H1 (cell line): ENCODE data around the gene COX19. TPM values are rescaled to one million over a fixed set of nuclear protein-coding genes. Genes with fewer than 3 reads are reported as not detected.

Experiments used
- CTCF ChIA-PET: fragments of 300-600 bp; sonication (Branson Sonifier 250); formaldehyde crosslinking; loops from one replicate; lab custom pipeline; 2021; ENCODE audit not compliant: partially characterized antibody; lab: Charles Lee
- POLR2A ChIA-PET: fragments of 300-600 bp; sonication (Branson Sonifier 250); formaldehyde crosslinking; loops from one replicate; lab custom pipeline; 2021; ENCODE audit warnings: inconsistent platforms; ENCODE audit not compliant: partially characterized antibody; lab: Charles Lee
- DNase-seq, 2 experiments: peaks; one replicate each; pipeline versions ENCODE4 v3.0.0 to v3.0.0-alpha.2; 2010 to 2022; ENCODE audit warnings: low spot score in 2 of 2, low read depth in 1 of 2, mixed read lengths in 1 of 2
- FAIRE-seq: peaks from 2 replicates; lab custom pipeline; 2011; peaks lifted over from hg19 to GRCh38; lab: Jason Lieb, UNC
- H2AFZ ChIP-seq: 2 replicates; pipeline ENCODE4 v1.8.1; 2012; ENCODE audit warnings: low read length, inconsistent platforms
- H2AK5ac ChIP-seq: 2 replicates; pipeline ENCODE4 v1.6.1; 2013; ENCODE audit warnings: low read depth, low read length
- H2BK120ac ChIP-seq: replicated peaks from 2 replicates; pipeline ENCODE3; 2013; ENCODE audit warnings: low read depth, low read length, inconsistent platforms
- H2BK12ac ChIP-seq: 2 replicates; pipeline ENCODE4 v1.6.1; 2013; ENCODE audit warnings: low read depth, low read length
- H2BK15ac ChIP-seq: 2 replicates; pipeline ENCODE4 v1.6.1; 2013; ENCODE audit warnings: low read length
- H2BK20ac ChIP-seq: 2 replicates; pipeline ENCODE4 v1.6.1; 2013; ENCODE audit warnings: low read length
- H2BK5ac ChIP-seq: 2 replicates; pipeline ENCODE4 v1.6.1; 2013; ENCODE audit warnings: low read depth, low read length
- H3K14ac ChIP-seq: 2 replicates; pipeline ENCODE4 v1.6.1; 2013; ENCODE audit warnings: inconsistent platforms; ENCODE audit not compliant: insufficient read length
- H3K18ac ChIP-seq: 2 replicates; pipeline ENCODE4 v1.6.1; 2013; ENCODE audit warnings: low read length; ENCODE audit errors: extremely low read depth
- H3K23ac ChIP-seq: 2 replicates; pipeline ENCODE4 v1.6.1; 2013; ENCODE audit warnings: inconsistent platforms; ENCODE audit not compliant: insufficient read length
- H3K23me2 ChIP-seq: 2 replicates; pipeline ENCODE4 v1.6.1; 2013; ENCODE audit warnings: low read depth, low read length
- H3K27ac ChIP-seq: 2 replicates; pipeline ENCODE4 v1.6.1; 2011; ENCODE audit warnings: low read depth, low read length, inconsistent platforms
- H3K27me3 ChIP-seq, 4 experiments: replicated peaks in 1 of 4; 1 replicate in 1 of 4; 2 replicates in 3 of 4; pipeline versions ENCODE4 v1.6.1 to v1.8.1; 2011 to 2013; ENCODE audit warnings: low read length in 3 of 4, mild to moderate bottlenecking in 3 of 4, inconsistent platforms in 2 of 4, mixed read lengths in 2 of 4, moderate library complexity in 1 of 4; ENCODE audit not compliant: control insufficient read depth in 3 of 4, insufficient read depth in 3 of 4; ENCODE audit errors: extremely low read depth in 1 of 4
- H3K36me3 ChIP-seq, 4 experiments: 2 replicates each; pipeline versions ENCODE4 v1.6.1 to v1.8.1; 2011 to 2013; ENCODE audit warnings: mild to moderate bottlenecking in 4 of 4, low read length in 3 of 4, moderate library complexity in 2 of 4, control low read depth in 1 of 4, inconsistent platforms in 1 of 4; ENCODE audit not compliant: insufficient read depth in 4 of 4, control insufficient read depth in 2 of 4
- H3K4ac ChIP-seq: replicated peaks from 2 replicates; pipeline ENCODE3; 2013; ENCODE audit warnings: low read length, low read depth, mixed read lengths, inconsistent platforms; ENCODE audit not compliant: insufficient read length
- H3K4me1 ChIP-seq, 4 experiments: replicated peaks in 1 of 4; 1 replicate in 1 of 4; 2 replicates in 3 of 4; pipeline versions ENCODE4 v1.6.1 to v1.8.1; 2011 to 2013; ENCODE audit warnings: low read length in 3 of 4, inconsistent platforms in 2 of 4, mixed read lengths in 1 of 4; ENCODE audit not compliant: insufficient read depth in 4 of 4, control insufficient read depth in 3 of 4
- H3K4me2 ChIP-seq, 2 experiments: 2 replicates each; pipeline versions ENCODE4 v1.6.1 to v1.8.1; 2011 to 2013; ENCODE audit warnings: low read depth in 2 of 2, low read length in 2 of 2, control low read depth in 1 of 2, inconsistent platforms in 1 of 2, mild to moderate bottlenecking in 1 of 2; ENCODE audit not compliant: insufficient read depth in 1 of 2
- H3K4me3 ChIP-seq, 4 experiments: fragments of 200-600, 300-600 bp in 1 of 4; sonication (generic), shearing (Covaris generic), sonication (Bioruptor Twin) in 1 of 4; 2 replicates each; pipeline versions ENCODE4 v1.5.1 to v1.8.1; 2011 to 2016; ENCODE audit warnings: low read length in 4 of 4, low read depth in 3 of 4, control low read depth in 2 of 4, inconsistent platforms in 2 of 4, mild to moderate bottlenecking in 2 of 4, mixed read lengths in 1 of 4, moderate library complexity in 1 of 4; ENCODE audit not compliant: insufficient read depth in 2 of 4; ENCODE audit errors: extremely low read depth in 1 of 4
- H3K56ac ChIP-seq: replicated peaks from 2 replicates; pipeline ENCODE3; 2013; ENCODE audit warnings: low read depth, mild to moderate bottlenecking, mixed read lengths, low read length, inconsistent platforms; ENCODE audit not compliant: insufficient read length
- H3K79me1 ChIP-seq: 2 replicates; pipeline ENCODE4 v1.6.1; 2013; ENCODE audit warnings: low read depth, low read length, control low read depth
- H3K79me2 ChIP-seq, 2 experiments: 2 replicates each; pipeline versions ENCODE4 v1.6.1 to v1.8.1; 2012 to 2013; ENCODE audit warnings: low read length in 2 of 2, mild to moderate bottlenecking in 2 of 2, inconsistent platforms in 1 of 2; ENCODE audit not compliant: insufficient read depth in 2 of 2, control insufficient read depth in 1 of 2
- H3K9ac ChIP-seq, 4 experiments: replicated peaks in 1 of 4; 1 replicate in 1 of 4; 2 replicates in 3 of 4; pipeline versions ENCODE4 v1.6.1 to v1.8.1; 2011 to 2013; ENCODE audit warnings: low read depth in 3 of 4, low read length in 3 of 4, control low read depth in 2 of 4, mild to moderate bottlenecking in 2 of 4, moderate library complexity in 2 of 4, inconsistent platforms in 1 of 4; ENCODE audit errors: extremely low read depth in 1 of 4
- H3K9me3 ChIP-seq, 2 experiments: 2 replicates each; pipeline versions ENCODE4 v1.6.1 to v1.8.1; 2012 to 2013; ENCODE audit warnings: mild to moderate bottlenecking in 2 of 2, moderate library complexity in 2 of 2, control low read depth in 1 of 2, inconsistent platforms in 1 of 2, low read depth in 1 of 2, low read length in 1 of 2, mixed read lengths in 1 of 2; ENCODE audit not compliant: insufficient read depth in 2 of 2
- H4K20me1 ChIP-seq, 2 experiments: replicated peaks in 1 of 2; 2 replicates each; pipeline versions ENCODE3 to v1.8.1; 2011 to 2013; ENCODE audit warnings: inconsistent platforms in 2 of 2, low read length in 2 of 2, mild to moderate bottlenecking in 1 of 2; ENCODE audit not compliant: insufficient read depth in 2 of 2, control insufficient read depth in 1 of 2
- H4K5ac ChIP-seq: 2 replicates; pipeline ENCODE4 v1.6.1; 2013; ENCODE audit warnings: low read length, low read depth, mixed read lengths, inconsistent platforms; ENCODE audit not compliant: insufficient read length
- H4K8ac ChIP-seq: 2 replicates; pipeline ENCODE4 v1.8.0; 2013; ENCODE audit warnings: mild to moderate bottlenecking, moderate library complexity, low read length, inconsistent platforms; ENCODE audit not compliant: insufficient read depth; ENCODE audit errors: extremely low read depth
- H4K91ac ChIP-seq: replicated peaks from 2 replicates; pipeline ENCODE3; 2013; ENCODE audit warnings: low read length, mixed read lengths, inconsistent platforms; ENCODE audit not compliant: insufficient read length
- EP300 ChIP-seq, 2 experiments: IDR thresholded peaks; 1 replicate in 1 of 2; 2 replicates in 1 of 2; pipeline ENCODE4 v1.6.1; 2011 to 2012; ENCODE audit warnings: low read depth in 2 of 2, low read length in 2 of 2, mild to moderate bottlenecking in 2 of 2, borderline replicate concordance in 1 of 2, inconsistent platforms in 1 of 2, moderate library complexity in 1 of 2
- FOSL1 ChIP-seq: IDR thresholded peaks from 2 replicates; pipeline ENCODE4 v1.6.1; 2011; ENCODE audit warnings: mild to moderate bottlenecking, low read depth, low read length, moderate library complexity; ENCODE audit not compliant: insufficient read depth
- POLR2A ChIP-seq, 2 experiments: IDR thresholded peaks; 1 replicate in 1 of 2; 2 replicates in 1 of 2; pipeline ENCODE4 v1.6.1; 2011; ENCODE audit warnings: low read depth in 2 of 2, low read length in 2 of 2, mild to moderate bottlenecking in 2 of 2; ENCODE audit errors: control extremely low read depth in 1 of 2
- POU5F1 ChIP-seq: IDR thresholded peaks from 2 replicates; pipeline ENCODE4 v1.6.1; 2011; ENCODE audit warnings: low read depth, mild to moderate bottlenecking, low read length, moderate library complexity
- RBBP5 ChIP-seq: IDR thresholded peaks from 2 replicates; pipeline ENCODE4 v1.7.1; 2012; ENCODE audit warnings: low read depth, mild to moderate bottlenecking, inconsistent platforms, low read length, moderate library complexity, borderline replicate concordance
- SIRT6 ChIP-seq: IDR thresholded peaks from one replicate; pipeline ENCODE4 v1.7.1; 2012; ENCODE audit warnings: low read length, inconsistent platforms
- USF2 ChIP-seq: IDR thresholded peaks from 2 replicates; pipeline ENCODE4 v1.6.1; 2011; ENCODE audit warnings: low read length, improper control_type of control experiment
- YY1 ChIP-seq: IDR thresholded peaks from 2 replicates; pipeline ENCODE4 v1.6.1; 2011; ENCODE audit warnings: low read depth, mild to moderate bottlenecking, low read length
- WGBS, 2 experiments: shearing (Covaris generic) in 1 of 2; methylation state at CpG; one replicate each; pipeline versions ENCODE4 v1.1.6 to v1.1.7; 2013 to 2015; ENCODE audit warnings: low lambda C conversion rate in 2 of 2, mixed read lengths in 2 of 2, inconsistent platforms in 1 of 2, low coverage in 1 of 2, missing lambda C conversion rate in 1 of 2; ENCODE audit not compliant: insufficient replicate concordance in 2 of 2, insufficient coverage in 1 of 2, insufficient read length in 1 of 2; ENCODE audit errors: extremely low coverage in 1 of 2, missing lambda C conversion rate in 1 of 2; 5-methylcytosine and 5-hydroxymethylcytosine counted together
- polyA plus RNA-seq, 7 experiments: library from polyadenylated mRNA; depleted of rRNA in 3 of 7; stranded (reverse) in 5 of 7; unstranded in 2 of 7; fragments of >200 nt in 5 of 7; fragments of 200-250 nt in 2 of 7; gene quantifications; 1 replicate in 5 of 7; 2 replicates in 1 of 7; 4 replicates in 1 of 7; pipeline versions ENCODE4 v1.2.1 to v1.2.3, GENCODE V29; 2011 to 2013; ENCODE audit warnings: missing spikeins in 2 of 7, mixed read lengths in 2 of 7
- total RNA-seq: library from RNA; stranded (reverse); fragmentation: NEBNext Ultra II Directional; extraction: Animal tissue kit (Norgen Biotek cat#: 25700); gene quantifications from 2 replicates; pipeline ENCODE4 v1.2.1, GENCODE V29; 2021
- TF ChIP-seq, protein P1 (sequence below): IDR thresholded peaks from 2 replicates; pipeline ENCODE4 v1.6.1; 2012; ENCODE audit warnings: low read length, inconsistent platforms

Gene COX19
- total and polyA plus RNA-seq, 2 of the 8 experiments (the other 6 are each of a cell fraction or from before 2014, with no cell fraction given): 3.9 to 7.9 TPM

DNA sequence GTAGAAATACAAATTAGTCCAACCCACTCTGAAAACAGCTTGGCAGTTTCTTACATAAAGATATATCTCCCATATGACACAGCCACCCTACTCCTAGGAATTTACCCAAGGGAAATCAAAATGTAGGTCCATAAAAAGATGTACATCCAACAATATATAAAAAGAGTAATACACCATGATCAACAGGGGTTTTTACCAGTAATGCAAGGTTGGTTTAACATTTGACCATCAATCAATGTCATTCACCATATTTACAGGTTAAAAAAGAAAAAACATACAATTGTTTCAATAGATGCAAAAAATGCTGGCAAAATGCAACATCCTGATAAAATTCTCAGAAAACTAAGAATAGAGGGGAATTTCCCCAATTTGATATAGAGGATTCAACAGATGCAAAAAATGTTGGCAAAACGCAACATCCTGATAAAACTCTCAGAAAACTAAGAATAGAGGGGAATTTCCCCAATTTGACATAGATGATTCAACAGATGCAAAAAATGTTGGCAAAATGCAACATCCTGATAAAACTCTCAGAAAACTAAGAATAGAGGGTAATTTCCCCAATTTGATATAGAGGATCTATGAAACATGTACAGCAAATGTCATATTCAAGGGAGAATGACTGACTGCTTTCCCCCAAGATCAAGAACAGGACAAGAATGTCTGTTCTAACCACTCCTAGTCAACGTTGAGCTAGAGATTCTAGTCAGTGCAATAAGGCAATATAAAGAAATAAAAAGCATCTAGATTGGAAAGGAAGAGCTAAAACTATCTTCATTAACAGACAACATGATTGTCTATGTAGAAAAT, 34.5 kb downstream of the COX19 start:
- no peaks in the 10 kb centered on the region for H3K23me2 ChIP-seq
- DNase-seq (no peak), FAIRE-seq (no peak)
- H3K14ac ChIP-seq: no peak overlapping the region
- no peak overlapping the region for H4K8ac ChIP-seq
- no peak overlapping the region for H3K4ac ChIP-seq
- no peak overlapping the region for H3K18ac ChIP-seq
- H3K23ac ChIP-seq: no peak overlapping the region
- H3K4me3 ChIP-seq: no peak overlapping the region
- WGBS, 2 experiments: 72% methylated on average over 2 of the region's 2 CpGs; no CpG with 5 or more reads in 1 of the 2 experiments
- no peak overlapping the region for H2BK5ac ChIP-seq
- H3K36me3 ChIP-seq: no peaks in the 10 kb centered on the region
- no peak overlapping the region for H3K27ac ChIP-seq
- no peak overlapping the region for H2AK5ac ChIP-seq
- H4K20me1 ChIP-seq: no peaks in the 10 kb centered on the region
- no peaks in the 10 kb centered on the region for H3K79me1 ChIP-seq
- CTCF ChIA-PET: interaction anchor here (1.5 to 1.9 kb wide), 2 partner anchors 12 to 53 kb away, joined by 5 to 9 read pairs; no protein-coding TSS in a partner anchor
- H4K91ac ChIP-seq: no peak overlapping the region
- no peak overlapping the region for H2BK120ac ChIP-seq
- H3K4me1 ChIP-seq: peaks cover 0 to 11% (median 8%) of the 10 kb centered on the region in 4 experiments; a peak in 6 of 7 replicates
- H3K56ac ChIP-seq: no peak overlapping the region
- H2BK15ac ChIP-seq: no peak overlapping the region
- H2BK20ac ChIP-seq: no peak overlapping the region
- H3K9me3 ChIP-seq: no peaks in the 10 kb centered on the region
- no peak overlapping the region for H3K4me2 ChIP-seq
- no peak overlapping the region for H3K9ac ChIP-seq
- H3K79me2 ChIP-seq: no peaks in the 10 kb centered on the region
- no peak overlapping the region for H4K5ac ChIP-seq
- POLR2A ChIA-PET: no interaction called here
- H3K27me3 ChIP-seq: peaks cover 0 to 4% (median 0%) of the 10 kb centered on the region in 4 experiments; a peak in 2 of 7 replicates
- no peak overlapping the region for H2AFZ ChIP-seq
- no peak overlapping the region for H2BK12ac ChIP-seq
- no peak for TF ChIP-seq FOSL1
- no peak for TF ChIP-seq EP300 (IDR thresholded peaks at IDR 0.05; ENCODE audit: borderline replicate concordance in 1 of 2, low read depth in 2 of 2, low read length in 2 of 2)
- TF ChIP-seq, protein P1, sequence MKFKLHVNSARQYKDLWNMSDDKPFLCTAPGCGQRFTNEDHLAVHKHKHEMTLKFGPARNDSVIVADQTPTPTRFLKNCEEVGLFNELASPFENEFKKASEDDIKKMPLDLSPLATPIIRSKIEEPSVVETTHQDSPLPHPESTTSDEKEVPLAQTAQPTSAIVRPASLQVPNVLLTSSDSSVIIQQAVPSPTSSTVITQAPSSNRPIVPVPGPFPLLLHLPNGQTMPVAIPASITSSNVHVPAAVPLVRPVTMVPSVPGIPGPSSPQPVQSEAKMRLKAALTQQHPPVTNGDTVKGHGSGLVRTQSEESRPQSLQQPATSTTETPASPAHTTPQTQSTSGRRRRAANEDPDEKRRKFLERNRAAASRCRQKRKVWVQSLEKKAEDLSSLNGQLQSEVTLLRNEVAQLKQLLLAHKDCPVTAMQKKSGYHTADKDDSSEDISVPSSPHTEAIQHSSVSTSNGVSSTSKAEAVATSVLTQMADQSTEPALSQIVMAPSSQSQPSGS: no peak
- TF ChIP-seq SIRT6: no peak
- no peak for TF ChIP-seq USF2
- no peak for TF ChIP-seq POLR2A (IDR thresholded peaks at IDR 0.05; ENCODE audit: control extremely low read depth in 1 of 2, low read depth in 2 of 2, low read length in 2 of 2)
- no peak for TF ChIP-seq POU5F1
- TF ChIP-seq YY1: no peak
- TF ChIP-seq RBBP5: no peak
